ENCODE measurements around the gene IL27RA.

The IL27RA gene

DNA sequence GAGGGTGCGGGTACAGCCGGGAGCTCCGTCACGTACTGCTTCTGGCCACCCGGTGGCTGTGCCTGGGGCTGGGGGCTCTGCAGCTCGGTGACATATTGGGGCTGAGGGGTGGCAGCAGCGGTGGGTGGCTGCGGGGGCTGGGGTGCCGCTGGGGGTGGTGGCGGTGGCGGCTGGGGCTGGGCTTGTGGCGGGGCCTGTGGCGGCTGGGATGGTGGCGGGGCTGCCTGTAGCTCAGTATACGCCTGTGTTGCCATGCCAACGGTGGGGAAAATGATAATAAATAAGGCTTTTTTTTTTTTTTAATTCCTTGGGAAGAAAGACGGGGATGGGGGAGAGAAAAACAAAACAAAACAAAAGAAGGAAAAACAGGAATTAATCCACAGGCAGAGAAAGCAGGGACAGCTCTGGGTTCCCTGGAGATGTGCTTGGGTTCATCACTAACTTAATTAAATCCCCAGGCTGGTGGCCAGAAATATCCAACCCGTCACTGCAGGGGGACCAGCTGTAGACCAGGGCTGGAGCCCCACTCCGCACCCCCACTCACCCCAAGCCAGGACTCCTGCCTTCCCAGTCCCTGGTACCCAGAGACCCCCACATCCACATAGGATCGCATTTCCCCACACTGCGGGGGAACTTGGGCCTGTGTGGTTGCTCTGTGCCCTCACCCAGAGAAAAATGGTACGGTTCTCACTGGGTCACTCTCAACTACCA lies 37.8 kb upstream of the IL27RA start:
- TF ChIP-seq, protein P1, sequence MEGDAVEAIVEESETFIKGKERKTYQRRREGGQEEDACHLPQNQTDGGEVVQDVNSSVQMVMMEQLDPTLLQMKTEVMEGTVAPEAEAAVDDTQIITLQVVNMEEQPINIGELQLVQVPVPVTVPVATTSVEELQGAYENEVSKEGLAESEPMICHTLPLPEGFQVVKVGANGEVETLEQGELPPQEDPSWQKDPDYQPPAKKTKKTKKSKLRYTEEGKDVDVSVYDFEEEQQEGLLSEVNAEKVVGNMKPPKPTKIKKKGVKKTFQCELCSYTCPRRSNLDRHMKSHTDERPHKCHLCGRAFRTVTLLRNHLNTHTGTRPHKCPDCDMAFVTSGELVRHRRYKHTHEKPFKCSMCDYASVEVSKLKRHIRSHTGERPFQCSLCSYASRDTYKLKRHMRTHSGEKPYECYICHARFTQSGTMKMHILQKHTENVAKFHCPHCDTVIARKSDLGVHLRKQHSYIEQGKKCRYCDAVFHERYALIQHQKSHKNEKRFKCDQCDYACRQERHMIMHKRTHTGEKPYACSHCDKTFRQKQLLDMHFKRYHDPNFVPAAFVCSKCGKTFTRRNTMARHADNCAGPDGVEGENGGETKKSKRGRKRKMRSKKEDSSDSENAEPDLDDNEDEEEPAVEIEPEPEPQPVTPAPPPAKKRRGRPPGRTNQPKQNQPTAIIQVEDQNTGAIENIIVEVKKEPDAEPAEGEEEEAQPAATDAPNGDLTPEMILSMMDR (IDR thresholded peaks at IDR 0.05; ENCODE audit: extremely low read depth, insufficient read depth, missing control alignments): no peak
- DNase-seq (ENCODE audit: low spot score): peak; percentile 16
- in situ Hi-C loops (cut with MboI; ENCODE audit: low pct_unique_long_range_greater_than_20kb, low sequenced_read_pairs, unreplicated experiment): no loop called here

DNA sequence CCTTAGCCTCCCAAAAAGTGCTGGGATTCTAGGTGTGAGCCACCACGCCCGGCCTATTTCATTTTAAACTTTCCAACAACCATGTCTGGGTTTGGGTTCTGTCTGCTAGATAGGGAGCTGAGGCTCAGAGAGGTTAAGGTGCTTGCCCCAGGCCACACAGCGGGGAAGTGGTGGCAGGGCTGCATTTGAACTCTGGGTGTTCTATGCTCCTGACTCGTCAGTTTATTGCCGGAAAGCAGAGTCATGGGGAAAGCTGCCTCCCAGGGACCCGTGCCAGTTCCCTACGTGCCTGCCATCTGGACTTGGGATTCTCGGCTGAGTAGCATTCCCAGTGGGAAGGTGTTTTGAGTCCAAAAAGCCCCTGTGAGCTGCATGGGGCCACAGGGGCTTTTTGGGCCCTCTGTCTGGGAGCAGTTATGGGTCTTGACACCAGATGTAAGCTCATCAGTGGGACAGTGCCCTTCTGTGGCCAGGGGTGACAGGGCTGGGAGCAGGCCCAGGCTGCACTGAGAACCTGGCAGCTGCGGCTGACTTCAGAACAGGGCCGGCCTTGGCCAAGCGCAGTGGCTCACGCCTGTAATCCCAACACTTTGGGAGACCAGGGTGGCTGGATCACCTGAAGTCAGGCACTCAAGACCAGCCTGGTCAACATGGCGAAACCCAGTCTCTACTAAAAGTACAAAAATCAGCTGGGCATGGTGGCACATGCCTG lies 36.4 kb upstream of the IL27RA start:
- in situ Hi-C loops (cut with MboI; ENCODE audit: low pct_unique_long_range_greater_than_20kb, low sequenced_read_pairs, unreplicated experiment): no loop called here
- DNase-seq (ENCODE audit: low spot score): peak; percentile 5
- TF ChIP-seq, protein P1 (IDR thresholded peaks at IDR 0.05; ENCODE audit: extremely low read depth, insufficient read depth, missing control alignments): no peak

DNA sequence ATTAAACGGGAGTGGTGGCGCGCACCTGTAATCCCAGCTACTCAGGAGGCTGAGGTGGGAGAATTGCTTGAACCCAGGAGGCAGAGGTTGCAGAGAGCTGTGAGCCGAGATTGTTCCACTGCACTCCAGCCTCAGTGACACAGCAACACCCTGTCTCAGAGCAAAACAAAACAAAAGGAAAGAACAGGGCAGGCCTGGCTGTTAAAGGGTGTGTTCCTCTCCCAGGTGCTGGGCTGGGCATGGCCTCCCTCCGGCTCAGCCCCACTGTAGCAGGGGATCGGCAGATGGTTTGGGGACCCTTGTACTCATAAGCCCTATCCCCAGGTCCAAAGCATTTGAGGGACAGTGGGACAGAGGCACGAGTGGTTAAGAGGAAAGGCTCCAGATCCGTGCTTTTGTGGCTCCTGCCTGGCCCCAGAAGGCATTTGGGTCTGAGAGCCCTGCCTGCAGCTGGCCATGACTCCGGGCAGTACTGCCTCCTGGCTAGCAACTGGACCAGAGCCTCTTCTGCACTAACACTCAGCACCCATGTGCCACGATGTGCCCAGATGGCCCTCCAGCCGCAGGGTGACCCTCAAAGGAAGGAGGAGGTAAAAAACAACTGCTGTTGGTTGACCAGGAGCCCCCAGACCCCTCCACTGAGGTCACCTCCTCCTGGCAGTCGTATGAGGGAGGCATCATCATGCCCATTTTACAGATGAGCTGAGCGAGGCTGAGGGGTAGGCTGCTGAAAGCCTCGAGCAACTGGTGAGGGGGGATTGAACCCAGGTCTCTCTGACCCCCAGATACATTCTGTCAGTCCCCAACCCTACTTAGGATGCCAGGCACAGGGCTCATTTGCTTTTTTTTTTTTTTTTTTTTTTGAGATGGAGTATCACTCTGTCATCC lies 35.4 kb upstream of the IL27RA start:
- TF ChIP-seq, protein P1 (IDR thresholded peaks at IDR 0.05; ENCODE audit: extremely low read depth, insufficient read depth, missing control alignments): no peak
- DNase-seq (ENCODE audit: low spot score): peak; percentile 7
- in situ Hi-C loops (cut with MboI; ENCODE audit: low pct_unique_long_range_greater_than_20kb, low sequenced_read_pairs, unreplicated experiment): no loop called here

DNA sequence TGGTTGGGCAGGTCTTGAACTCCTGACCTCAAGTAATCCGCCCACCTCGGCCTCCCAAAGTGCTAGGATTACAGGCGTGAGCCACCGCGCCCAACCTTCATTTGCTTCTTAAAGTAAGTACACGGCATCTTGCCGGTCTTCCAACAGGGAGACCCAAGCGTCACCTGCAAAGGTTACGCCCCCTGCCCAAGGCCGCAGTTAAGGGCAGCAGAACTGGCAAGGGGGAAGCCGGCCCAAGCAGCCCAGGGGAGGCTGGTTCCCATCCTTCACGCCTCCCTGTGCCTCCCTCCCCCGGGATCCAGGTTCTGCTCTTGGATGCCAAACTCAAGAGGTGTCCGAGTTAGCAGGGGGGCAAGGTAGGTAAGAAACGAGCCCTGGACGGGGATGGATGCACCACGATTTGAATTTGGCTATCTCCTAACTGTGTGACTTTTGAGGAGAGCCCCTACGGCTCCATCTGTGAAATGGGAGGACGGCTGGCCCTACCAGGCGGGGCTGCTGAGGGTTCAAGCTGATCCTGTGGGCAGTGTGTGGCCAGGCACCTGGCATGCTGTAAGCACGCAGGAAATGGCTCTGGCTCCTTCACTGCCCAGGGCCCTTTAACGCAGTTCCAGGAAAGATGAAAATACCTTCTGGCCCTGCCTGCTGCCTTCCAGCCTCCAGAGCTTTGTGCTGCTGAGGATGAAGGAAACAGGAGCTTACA lies 34.5 kb upstream of the IL27RA start:
- in situ Hi-C loops (cut with MboI; ENCODE audit: low pct_unique_long_range_greater_than_20kb, low sequenced_read_pairs, unreplicated experiment): no loop called here
- TF ChIP-seq, protein P1 (IDR thresholded peaks at IDR 0.05; ENCODE audit: extremely low read depth, insufficient read depth, missing control alignments): no peak
- DNase-seq (ENCODE audit: low spot score): peak; percentile 7

DNA sequence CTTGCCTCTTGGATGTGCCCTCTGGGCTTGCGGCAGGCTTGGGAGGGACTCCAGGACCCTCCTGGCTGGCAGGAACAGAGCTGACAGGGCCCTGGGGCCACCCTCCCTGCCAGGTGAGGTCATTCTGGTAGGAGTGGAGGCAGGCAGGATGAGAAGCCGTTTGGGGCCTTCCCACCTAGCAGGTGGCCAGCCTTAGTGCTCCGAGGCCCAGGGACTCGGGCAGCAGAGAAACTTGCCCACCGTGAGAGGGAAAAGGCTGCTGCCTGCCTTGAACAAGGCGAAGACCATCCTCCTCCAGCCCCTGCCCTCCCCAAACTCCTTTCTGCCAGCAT lies 34.0 kb upstream of the IL27RA start:
- DNase-seq (ENCODE audit: low spot score): peak; percentile 3
- in situ Hi-C loops (cut with MboI; ENCODE audit: low pct_unique_long_range_greater_than_20kb, low sequenced_read_pairs, unreplicated experiment): no loop called here
- TF ChIP-seq, protein P1 (IDR thresholded peaks at IDR 0.05; ENCODE audit: extremely low read depth, insufficient read depth, missing control alignments): no peak

DNA sequence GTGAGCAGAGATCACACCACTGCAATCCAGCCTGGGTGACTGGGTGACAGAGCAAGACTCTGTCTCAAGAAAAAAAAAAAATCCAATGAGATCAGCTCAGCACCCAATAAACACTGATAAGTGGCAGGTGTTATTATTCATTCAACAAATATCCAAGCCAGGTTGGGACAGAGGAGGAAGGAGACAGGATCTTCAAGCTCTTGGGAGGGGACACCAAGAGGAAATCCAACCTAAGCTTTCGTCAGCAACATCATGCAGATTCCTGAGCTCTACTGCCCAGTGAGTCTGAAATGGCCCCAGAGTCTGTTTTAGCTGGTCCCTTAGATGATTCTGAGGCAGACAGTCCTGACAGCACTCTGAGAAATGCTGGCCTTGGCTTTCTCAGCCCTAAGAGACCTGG lies 33.1 kb upstream of the IL27RA start:
- in situ Hi-C loops (cut with MboI; ENCODE audit: low pct_unique_long_range_greater_than_20kb, low sequenced_read_pairs, unreplicated experiment): no loop called here
- no peak for DNase-seq (ENCODE audit: low spot score)
- TF ChIP-seq, protein P1 (IDR thresholded peaks at IDR 0.05; ENCODE audit: extremely low read depth, insufficient read depth, missing control alignments): no peak

All from GM13977 (cell line).